ENCODE data around the gene CADPS2. TPM values are rescaled to one million over a fixed set of nuclear protein-coding genes. Genes with fewer than 3 reads are reported as not detected.

Gene CADPS2
- total RNA-seq, 2 experiments from 2014 or later: not detected

GRCh38 chr7:122766593-122766992, 119.7 kb downstream of the CADPS2 start:
- no peaks in the 10 kb centered on the region for H3K4me1 Mint-ChIP-seq (ENCODE audit: low read depth)
- intact Hi-C loops (cut with micrococcal nuclease): no loop called here

GRCh38 chr7:122764902-122765301, 121.4 kb downstream of the CADPS2 start:
- intact Hi-C loops (cut with micrococcal nuclease): no loop called here
- Mint-ChIP-seq H3K4me1 (ENCODE audit: low read depth) (no peaks in the 10 kb centered on the region), H3K27me3 (no peaks in the 10 kb centered on the region), H3K36me3 (ENCODE audit: low read depth) (no peaks in the 10 kb centered on the region), H3K9me3 (no peaks in the 10 kb centered on the region), H3K4me3 (no peak overlapping the region), H3K27ac (no peak overlapping the region)
- CTCF ChIA-PET: no interaction called here
- ATAC-seq (no peak), DNase-seq (no peak)
- TF ChIP-seq CTCF (IDR thresholded peaks at IDR 0.05): no peak
- POLR2A ChIA-PET: no interaction called here

More at GRCh38 chr7:122766593-122766992, 119.7 kb downstream of the CADPS2 start:
- no peak for TF ChIP-seq CTCF (IDR thresholded peaks at IDR 0.05)
- POLR2A ChIA-PET: no interaction called here
- CTCF ChIA-PET: no interaction called here
- no peak for DNase-seq
- H3K4me3 Mint-ChIP-seq: no peak overlapping the region
- no peaks in the 10 kb centered on the region for H3K36me3 Mint-ChIP-seq (ENCODE audit: low read depth)
- no peaks in the 10 kb centered on the region for H3K27me3 Mint-ChIP-seq
- no peaks in the 10 kb centered on the region for H3K9me3 Mint-ChIP-seq
- no peak for ATAC-seq
- H3K27ac Mint-ChIP-seq: no peak overlapping the region

- intact Hi-C loops (cut with micrococcal nuclease): no loop called here
- POLR2A ChIA-PET: no interaction called here
- Mint-ChIP-seq H3K4me3 (no peak overlapping the region), H3K27me3 (no peaks in the 10 kb centered on the region), H3K4me1 (ENCODE audit: low read depth) (no peaks in the 10 kb centered on the region), H3K36me3 (ENCODE audit: low read depth) (no peaks in the 10 kb centered on the region), H3K27ac (no peak overlapping the region), H3K9me3 (no peaks in the 10 kb centered on the region)
- CTCF ChIA-PET: no interaction called here
- DNase-seq: no peak
- TF ChIP-seq CTCF (IDR thresholded peaks at IDR 0.05): no peak
- no peak for ATAC-seq
Observed at GRCh38 chr7:122764020-122764419, 122.2 kb downstream of the CADPS2 start.

- ATAC-seq (no peak), DNase-seq (no peak)
- CTCF ChIA-PET: no interaction called here
- no peak overlapping the region for H3K27ac Mint-ChIP-seq
- no peaks in the 10 kb centered on the region for H3K27me3 Mint-ChIP-seq
- POLR2A ChIA-PET: no interaction called here
- no peak for TF ChIP-seq CTCF (IDR thresholded peaks at IDR 0.05)
- H3K4me3 Mint-ChIP-seq: no peak overlapping the region
- no peaks in the 10 kb centered on the region for H3K36me3 Mint-ChIP-seq (ENCODE audit: low read depth)
- H3K4me1 Mint-ChIP-seq (ENCODE audit: low read depth): no peaks in the 10 kb centered on the region
- no peaks in the 10 kb centered on the region for H3K9me3 Mint-ChIP-seq
- intact Hi-C loops (cut with micrococcal nuclease): no loop called here
Observed at GRCh38 chr7:122762071-122762470, 124.2 kb downstream of the CADPS2 start.

- ChIA-PET CTCF (interaction anchor here (1.2 kb wide), 1 partner anchor 10 kb away, joined by 3 read pairs; no protein-coding TSS in a partner anchor), POLR2A (no interaction called here)
- Mint-ChIP-seq H3K27me3 (no peaks in the 10 kb centered on the region), H3K9me3 (peaks cover 2% of the 10 kb centered on the region), H3K4me1 (ENCODE audit: low read depth) (no peaks in the 10 kb centered on the region), H3K36me3 (ENCODE audit: low read depth) (no peaks in the 10 kb centered on the region), H3K27ac (no peak overlapping the region), H3K4me3 (no peak overlapping the region)
- TF ChIP-seq CTCF (IDR thresholded peaks at IDR 0.05): no peak
- ATAC-seq (no peak), DNase-seq (no peak)
- intact Hi-C loops (cut with micrococcal nuclease): no loop called here
Observed at GRCh38 chr7:122758501-122758900, 127.8 kb downstream of the CADPS2 start.

All from activated CD8-positive, alpha-beta T cell treated with anti-CD3 and anti-CD28 coated beads for 36 hours (primary cell).